Forelimb muscle (tissue), 1 donor: ENCODE results near the gene BCAS3. TPM values are rescaled to one million over a fixed set of nuclear protein-coding genes. Genes with fewer than 3 reads are reported as not detected.

Source experiments
- DNase-seq: peaks from one replicate; pipeline ENCODE4 v3.0.0-alpha.2; 2013; ENCODE audit warnings: low read depth
- polyA plus RNA-seq: library from polyadenylated mRNA; unstranded; fragments of 120-200 nt; gene quantifications from one replicate; pipeline ENCODE4 v1.2.1, GENCODE V29; 2013; ENCODE audit not compliant: insufficient read length

BCAS3 gene
- polyA plus RNA-seq, 1 donor = 10.1 TPM

GRCh38 chr17:61064087-61064951 is 386.7 kb downstream of the BCAS3 start:
- no peak for DNase-seq

GRCh38 chr17:61065263-61065773 is 387.7 kb downstream of the BCAS3 start:
- DNase-seq = peak; percentile 32

GRCh38 chr17:61066062-61066461 is 388.4 kb downstream of the BCAS3 start:
- DNase-seq = no peak

- no peak for DNase-seq
These were observed 393.0 kb downstream of the BCAS3 start for GRCh38 chr17:61070649-61071048.

GRCh38 chr17:61072648-61073047 is 395.0 kb downstream of the BCAS3 start:
- no peak for DNase-seq

- no peak for DNase-seq
These were observed 395.5 kb downstream of the BCAS3 start for GRCh38 chr17:61073131-61073530.

GRCh38 chr17:61073799-61074513 is 396.3 kb downstream of the BCAS3 start:
- DNase-seq = no peak

GRCh38 chr17:61075988-61076387 is 398.3 kb downstream of the BCAS3 start:
- DNase-seq = no peak

- DNase-seq = no peak
These were observed 399.0 kb downstream of the BCAS3 start for GRCh38 chr17:61076621-61077031.

- DNase-seq = no peak
These were observed 404.3 kb downstream of the BCAS3 start for GRCh38 chr17:61081959-61082358.

- DNase-seq = no peak
These were observed 406.6 kb downstream of the BCAS3 start for GRCh38 chr17:61084260-61084659.

- DNase-seq = no peak
These were observed 409.4 kb downstream of the BCAS3 start for GRCh38 chr17:61087024-61087423.

GRCh38 chr17:61088556-61088955 is 410.9 kb downstream of the BCAS3 start:
- no peak for DNase-seq

GRCh38 chr17:61091096-61091495 is 413.4 kb downstream of the BCAS3 start:
- DNase-seq = no peak

GRCh38 chr17:61097781-61098180 is 420.1 kb downstream of the BCAS3 start:
- DNase-seq = no peak

- DNase-seq = no peak
These were observed 428.7 kb downstream of the BCAS3 start for GRCh38 chr17:61106354-61106753.

GRCh38 chr17:61116577-61116976 is 438.9 kb downstream of the BCAS3 start:
- DNase-seq = no peak

- no peak for DNase-seq
These were observed 440.3 kb downstream of the BCAS3 start for GRCh38 chr17:61117983-61118382.

- DNase-seq = no peak
These were observed 441.2 kb downstream of the BCAS3 start for GRCh38 chr17:61118871-61119270.

GRCh38 chr17:61122326-61122913 is 444.8 kb downstream of the BCAS3 start:
- DNase-seq = no peak

GRCh38 chr17:61124562-61124961 is 446.9 kb downstream of the BCAS3 start:
- DNase-seq = no peak

GRCh38 chr17:61126473-61127249 is 449.0 kb downstream of the BCAS3 start:
- peak; percentile 50 for DNase-seq
